22Rv1 (cell line): ENCODE measurements around the gene ZNF431.

Experiments used
- H3K27ac ChIP-seq: fragments of 450-650 bp; 2 replicates; pipeline ENCODE4 v1.5.1; 2017
- CTCF ChIP-seq: fragments of 450-650 bp; IDR thresholded peaks from 2 replicates; pipeline ENCODE4 v1.5.1; 2017; ENCODE audit warnings: mild to moderate bottlenecking
- ZFX ChIP-seq: fragments of 450-650 bp; IDR thresholded peaks from 2 replicates; pipeline ENCODE4 v1.6.1; 2017; ENCODE audit warnings: antibody characterized with exemption, borderline replicate concordance

ZNF431 gene

DNA sequence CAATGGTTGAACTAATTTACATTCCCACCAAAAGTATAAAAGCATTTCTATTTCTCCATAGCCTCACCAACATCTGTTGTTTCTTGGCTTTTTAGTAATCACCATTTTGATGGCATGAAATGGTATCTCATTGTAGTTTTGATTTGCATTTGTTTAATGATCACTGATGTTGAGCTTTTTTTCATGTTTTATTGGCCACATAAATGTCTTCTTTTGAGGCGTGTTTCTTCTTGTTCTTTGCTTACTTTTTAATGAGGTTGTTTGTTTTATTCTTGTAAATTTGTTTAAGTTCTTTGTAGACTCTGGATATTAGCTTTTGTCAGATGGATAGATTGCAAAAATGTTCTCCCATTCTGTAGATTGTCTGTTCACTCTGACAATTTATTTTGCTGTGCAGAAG is 31.7 kb upstream of the ZNF431 start:
- TF ChIP-seq CTCF (no peak), ZFX (no peak)
- peak overlapping the region; percentile 70 for H3K27ac ChIP-seq

DNA sequence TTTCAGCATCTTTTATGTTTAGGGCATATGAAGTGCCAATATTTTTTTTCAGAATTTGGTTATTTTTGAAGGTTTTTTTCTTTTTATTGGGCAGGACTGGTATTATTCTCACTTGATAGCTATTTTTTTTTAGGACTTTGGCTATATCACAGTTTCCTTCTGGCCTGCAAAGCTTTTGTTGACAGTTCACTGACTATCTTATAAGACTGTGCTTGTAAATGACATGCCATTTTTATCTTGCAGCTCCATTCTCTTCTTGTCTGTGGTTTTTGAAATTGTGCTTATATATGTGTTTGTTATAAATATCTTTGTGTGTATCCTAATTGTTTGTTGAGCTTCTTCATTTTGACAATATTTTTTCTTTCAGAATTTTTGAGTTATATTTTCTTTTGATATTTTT is 26.4 kb upstream of the ZNF431 start:
- TF ChIP-seq CTCF (no peak), ZFX (no peak)

GRCh38 chr19:21117041-21117907 is 24.6 kb upstream of the ZNF431 start:
- TF ChIP-seq CTCF (no peak), ZFX (no peak)
- H3K27ac ChIP-seq, result no peak overlapping the region

More for the DNA sequence above, 26.4 kb upstream of the ZNF431 start:
- H3K27ac ChIP-seq, result no peak overlapping the region

DNA sequence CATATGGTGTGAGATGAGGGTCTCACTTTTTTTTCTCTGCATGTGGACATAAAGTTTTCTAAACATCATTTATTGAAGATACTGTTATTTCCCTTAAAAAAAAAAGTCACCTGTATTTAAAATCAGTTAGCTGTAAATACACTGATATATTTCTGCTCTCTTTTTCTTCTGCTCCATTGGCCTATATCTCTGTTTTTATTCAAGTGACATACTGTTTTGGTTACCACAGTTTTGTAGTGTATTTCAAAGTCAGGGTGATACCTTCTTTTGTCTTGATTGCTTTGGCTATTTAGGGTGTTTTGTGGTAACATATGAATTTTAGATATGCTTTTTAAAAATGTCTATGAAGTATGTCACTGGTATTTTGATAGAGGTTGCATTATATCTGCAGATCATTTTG is 15.8 kb upstream of the ZNF431 start:
- no peak overlapping the region for H3K27ac ChIP-seq
- TF ChIP-seq ZFX, result no peak
- TF ChIP-seq CTCF, result no peak

DNA sequence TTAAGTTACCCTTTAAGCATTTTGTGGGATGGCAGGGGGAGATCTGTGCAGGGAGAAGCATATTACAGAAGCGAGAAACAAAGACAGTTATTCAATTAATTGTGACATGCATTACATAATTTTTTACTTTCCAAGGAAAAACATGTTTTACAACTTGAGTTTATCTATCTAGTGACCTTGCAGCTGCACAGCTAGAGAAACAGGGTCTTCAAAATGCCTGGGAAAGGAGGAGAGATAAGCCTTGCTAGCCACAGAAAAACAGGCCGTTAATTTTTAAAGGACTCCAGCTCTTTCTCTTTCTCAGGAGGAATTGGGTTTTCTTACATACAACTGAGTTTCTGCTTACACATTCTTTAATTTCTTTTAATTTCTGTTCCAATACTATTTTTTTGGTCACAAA is 14.8 kb upstream of the ZNF431 start:
- TF ChIP-seq CTCF, result no peak
- no peak for TF ChIP-seq ZFX
- H3K27ac ChIP-seq, result no peak overlapping the region

- TF ChIP-seq CTCF, result no peak
- no peak for TF ChIP-seq ZFX
Measured at GRCh38 chr19:21127898-21128297, 13.9 kb upstream of the ZNF431 start.

GRCh38 chr19:21128901-21129698 is 12.7 kb upstream of the ZNF431 start:
- TF ChIP-seq ZFX (no peak), CTCF (no peak)
- no peak overlapping the region for H3K27ac ChIP-seq

More at GRCh38 chr19:21127898-21128297, 13.9 kb upstream of the ZNF431 start:
- H3K27ac ChIP-seq, result no peak overlapping the region
